NT2/D1 (cell line): Measurements from ENCODE around the gene PGM2.

ENCODE experiments used
- YY1 ChIP-seq: IDR thresholded peaks from 2 replicates; pipeline ENCODE4 v1.6.1; 2011; ENCODE audit not compliant: insufficient read length, insufficient read depth
- ZNF274 ChIP-seq: IDR thresholded peaks from 2 replicates; pipeline ENCODE4 v1.6.1; 2011; ENCODE audit warnings: mild to moderate bottlenecking, low read depth, low read length

DNA sequence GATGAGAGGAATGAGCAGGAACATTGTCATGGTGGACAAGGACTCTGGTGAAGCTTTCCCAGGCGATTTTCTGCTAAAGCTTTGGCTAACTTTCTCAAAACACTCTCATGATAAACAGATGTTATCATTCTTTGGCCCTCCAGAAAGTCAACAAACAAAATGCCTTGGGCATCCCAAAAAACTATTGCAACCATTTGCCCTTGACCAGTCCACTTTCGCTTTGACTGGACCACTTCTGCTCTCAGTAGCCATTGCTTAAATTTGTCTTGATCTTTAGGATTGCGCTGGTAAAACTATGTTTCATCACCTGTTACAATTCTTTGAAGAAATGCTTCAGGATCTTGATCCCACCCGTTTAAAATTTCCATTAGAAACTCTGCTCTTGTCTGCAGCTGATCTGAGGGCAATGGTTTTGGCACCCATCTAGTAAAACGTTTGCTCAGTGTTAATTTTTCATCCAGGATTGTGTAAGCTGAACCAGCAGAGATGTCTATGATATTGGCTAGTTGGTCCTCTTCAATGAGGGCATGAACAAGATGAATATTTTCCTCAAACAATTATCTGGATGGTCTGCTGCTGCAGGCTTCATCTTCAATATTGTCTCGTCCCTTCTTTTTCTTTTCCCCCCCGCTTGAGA lies 79.2 kb downstream of the PGM2 start:
- no peak for TF ChIP-seq YY1
- no peak for TF ChIP-seq ZNF274
